DND-41 (cell line): ENCODE measurements around the gene NCOR1.

ENCODE experiments used
- ATAC-seq: fragments of 200-7000 bp; cut with Tn5 transposase; 3 replicates; pipeline ENCODE4 v1.9.1; 2021; ENCODE audit warnings: low read depth; ENCODE audit not compliant: insufficient read depth
- DNase-seq: peaks from one replicate; pipeline ENCODE4 v3.0.0-alpha.2; 2020
- H2AFZ ChIP-seq: 2 replicates; pipeline ENCODE4 v1.6.0; 2012; ENCODE audit warnings: low read depth, low read length
- H3K27ac ChIP-seq: 2 replicates; pipeline ENCODE4 v1.5.1; 2012; ENCODE audit warnings: low read length, inconsistent platforms
- H3K27me3 ChIP-seq: fragments of 200-600 bp; sonication (generic); 2 replicates; pipeline ENCODE4 v1.6.0; 2012; ENCODE audit warnings: low read length, mild to moderate bottlenecking, inconsistent platforms; ENCODE audit not compliant: insufficient read depth, poor library complexity
- H3K36me3 ChIP-seq: 2 replicates; pipeline ENCODE4 v1.5.1; 2012; ENCODE audit warnings: low read length, inconsistent platforms; ENCODE audit not compliant: insufficient read depth
- H3K4me1 ChIP-seq: 2 replicates; pipeline ENCODE4 v1.5.1; 2012; ENCODE audit warnings: mild to moderate bottlenecking, low read length; ENCODE audit not compliant: insufficient read depth
- H3K4me2 ChIP-seq: 2 replicates; pipeline ENCODE4 v1.6.0; 2012; ENCODE audit warnings: mild to moderate bottlenecking, moderate library complexity, low read length, inconsistent platforms; ENCODE audit not compliant: insufficient read depth
- H3K4me3 ChIP-seq, 2 experiments: fragments of 200-600 bp in 1 of 2; shearing (Covaris generic) in 1 of 2; 2 replicates each; pipeline ENCODE4 v1.5.1; 2012 to 2016; ENCODE audit warnings: inconsistent platforms in 2 of 2, low read length in 2 of 2, mild to moderate bottlenecking in 2 of 2, low read depth in 1 of 2, moderate library complexity in 1 of 2
- H3K79me2 ChIP-seq: 2 replicates; pipeline ENCODE4 v1.6.0; 2012; ENCODE audit warnings: low read length, inconsistent platforms; ENCODE audit not compliant: insufficient read depth
- H3K9ac ChIP-seq: 2 replicates; pipeline ENCODE4 v1.6.0; 2012; ENCODE audit warnings: low read depth, mild to moderate bottlenecking, inconsistent platforms, low read length, moderate library complexity
- H3K9me3 ChIP-seq: 2 replicates; pipeline ENCODE4 v1.5.1; 2012; ENCODE audit warnings: low read length, moderate library complexity, mild to moderate bottlenecking, inconsistent platforms; ENCODE audit not compliant: insufficient read depth, severe bottlenecking
- H4K20me1 ChIP-seq: 2 replicates; pipeline ENCODE4 v1.6.0; 2012; ENCODE audit warnings: low read length; ENCODE audit not compliant: insufficient read depth
- CTCF ChIP-seq: IDR thresholded peaks from 2 replicates; pipeline ENCODE4 v1.5.1; 2012; ENCODE audit warnings: borderline replicate concordance, low read length, moderate library complexity, mild to moderate bottlenecking; ENCODE audit not compliant: poor library complexity, severe bottlenecking; ENCODE audit errors: extremely low read depth
- EZH2 ChIP-seq: IDR thresholded peaks from 3 replicates; pipeline ENCODE4 v1.6.1; 2012; ENCODE audit warnings: borderline replicate concordance, low read depth, mild to moderate bottlenecking, moderate library complexity, low read length, inconsistent platforms; ENCODE audit not compliant: severe bottlenecking

NCOR1 gene

GRCh38 chr17:16040710-16041251 lies 174.6 kb downstream of the NCOR1 start:
- Histone ChIP-seq H4K20me1 (0 out of 2 replicates have a peak, but pooled peaks cover 2% of the 10 kb centered on the region), H3K4me2 (no peak overlapping the region)
- ATAC-seq, result no peak

GRCh38 chr17:16037636-16038035 lies 177.7 kb downstream of the NCOR1 start:
- H3K4me2 ChIP-seq, result no peak overlapping the region

More at GRCh38 chr17:16040710-16041251, 174.6 kb downstream of the NCOR1 start:
- no peaks in the 10 kb centered on the region for H3K4me1 ChIP-seq
- no peaks in the 10 kb centered on the region for H3K27me3 ChIP-seq
- H3K79me2 ChIP-seq, result no peaks in the 10 kb centered on the region
- no peak for DNase-seq
- no peaks in the 10 kb centered on the region for H3K9me3 ChIP-seq
- no peak overlapping the region for H3K27ac ChIP-seq
- no peak overlapping the region for H2AFZ ChIP-seq
- no peak for TF ChIP-seq EZH2
- TF ChIP-seq CTCF, result no peak
- H3K9ac ChIP-seq, result no peak overlapping the region
- no peak overlapping the region for H3K4me3 ChIP-seq
- peaks cover 87% of the 10 kb centered on the region for H3K36me3 ChIP-seq

GRCh38 chr17:16036261-16036660 lies 179.1 kb downstream of the NCOR1 start:
- TF ChIP-seq EZH2 (no peak), CTCF (no peak)
- no peak overlapping the region for H3K9ac ChIP-seq
- no peaks in the 10 kb centered on the region for H3K4me1 ChIP-seq
- ATAC-seq, result no peak
- no peak overlapping the region for H3K4me3 ChIP-seq
- H3K9me3 ChIP-seq, result no peaks in the 10 kb centered on the region
- H3K27me3 ChIP-seq, result no peaks in the 10 kb centered on the region
- no peak for DNase-seq
- no peak overlapping the region for H2AFZ ChIP-seq
- H3K4me2 ChIP-seq, result no peak overlapping the region
- peaks cover 96% of the 10 kb centered on the region for H3K36me3 ChIP-seq
- H4K20me1 ChIP-seq, result no peaks in the 10 kb centered on the region
- H3K79me2 ChIP-seq, result no peaks in the 10 kb centered on the region
- H3K27ac ChIP-seq, result no peak overlapping the region

More at GRCh38 chr17:16037636-16038035, 177.7 kb downstream of the NCOR1 start:
- H2AFZ ChIP-seq, result no peak overlapping the region
- TF ChIP-seq EZH2, result no peak
- no peak for TF ChIP-seq CTCF
- DNase-seq (no peak), ATAC-seq (no peak)
- H3K9ac ChIP-seq, result no peak overlapping the region
- no peak overlapping the region for H3K27ac ChIP-seq
- no peak overlapping the region for H3K4me3 ChIP-seq
- H4K20me1 ChIP-seq, result no peaks in the 10 kb centered on the region
- H3K27me3 ChIP-seq, result no peaks in the 10 kb centered on the region
- no peaks in the 10 kb centered on the region for H3K79me2 ChIP-seq
- H3K9me3 ChIP-seq, result no peaks in the 10 kb centered on the region
- H3K4me1 ChIP-seq, result no peaks in the 10 kb centered on the region
- H3K36me3 ChIP-seq, result peaks cover 92% of the 10 kb centered on the region
